HG03342 (cell line): Measurements from ENCODE around the gene NRXN3.

Experiments
- ATAC-seq: cut with Tn5 transposase; IDR thresholded peaks from one replicate; pipeline ENCODE4 v1.9.1; 2021; ENCODE audit warnings: mild to moderate bottlenecking, moderate library complexity; ENCODE audit not compliant: unreplicated experiment

The NRXN3 gene

DNA sequence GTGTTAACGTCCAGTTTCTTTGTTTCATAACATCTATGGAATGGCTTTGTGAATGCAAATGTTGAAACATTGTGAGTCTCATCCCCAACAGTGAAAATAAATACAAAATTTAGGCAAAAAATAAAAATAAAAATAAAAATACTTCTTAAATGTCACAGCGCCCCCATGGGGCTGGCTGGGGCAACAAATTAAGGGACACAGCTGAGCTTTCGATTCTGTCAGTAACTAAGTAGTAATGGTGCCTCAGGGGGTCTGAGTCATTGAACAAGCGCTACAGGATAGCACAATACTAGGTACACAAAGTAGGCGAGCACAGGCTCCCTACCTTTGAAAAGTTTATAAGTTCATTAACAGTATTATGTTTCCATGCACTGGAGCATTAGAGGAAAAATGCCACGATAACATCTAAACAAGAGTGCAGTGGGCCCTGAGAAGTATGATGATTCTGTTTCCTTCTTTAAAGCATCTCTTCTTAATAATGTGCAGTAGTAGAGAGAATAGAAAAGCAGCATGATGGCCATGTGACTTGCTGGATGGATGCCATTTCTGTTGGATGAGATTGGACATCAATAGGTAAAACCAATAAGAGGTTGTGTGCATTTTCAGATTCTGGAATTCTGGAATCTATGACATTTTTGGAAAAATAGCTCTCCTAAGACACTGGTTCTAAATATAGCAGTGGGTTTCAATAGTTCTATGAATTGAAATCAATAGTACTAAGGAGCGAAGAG, 1374.0 kb downstream of the NRXN3 start:
- ATAC-seq = no peak

- ATAC-seq = no peak
Measured at GRCh38 chr14:79544698-79545070, 1374.5 kb downstream of the NRXN3 start.

- no peak for ATAC-seq
Measured at GRCh38 chr14:79548836-79549235, 1378.7 kb downstream of the NRXN3 start.

DNA sequence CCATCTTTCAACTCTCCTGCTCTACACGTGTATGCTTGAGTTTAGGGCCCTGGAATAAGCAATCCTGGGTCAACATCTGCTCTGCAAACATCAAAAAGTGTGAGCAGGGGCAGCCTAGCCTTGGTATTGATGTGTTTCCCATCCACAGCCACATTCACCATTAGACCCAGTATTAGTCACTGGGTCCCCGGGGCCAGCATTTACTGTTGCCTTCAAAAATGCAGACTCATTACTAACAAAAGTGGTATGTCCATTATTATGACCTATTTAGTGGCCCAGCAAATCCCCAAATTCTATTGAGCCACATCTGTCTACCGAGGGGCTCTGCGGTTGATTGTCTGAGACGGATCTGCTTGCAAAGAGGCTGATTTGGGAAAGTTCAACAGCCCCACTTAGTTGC, 1379.3 kb downstream of the NRXN3 start:
- no peak for ATAC-seq

GRCh38 chr14:79551523-79551922, 1381.3 kb downstream of the NRXN3 start:
- ATAC-seq = no peak

DNA sequence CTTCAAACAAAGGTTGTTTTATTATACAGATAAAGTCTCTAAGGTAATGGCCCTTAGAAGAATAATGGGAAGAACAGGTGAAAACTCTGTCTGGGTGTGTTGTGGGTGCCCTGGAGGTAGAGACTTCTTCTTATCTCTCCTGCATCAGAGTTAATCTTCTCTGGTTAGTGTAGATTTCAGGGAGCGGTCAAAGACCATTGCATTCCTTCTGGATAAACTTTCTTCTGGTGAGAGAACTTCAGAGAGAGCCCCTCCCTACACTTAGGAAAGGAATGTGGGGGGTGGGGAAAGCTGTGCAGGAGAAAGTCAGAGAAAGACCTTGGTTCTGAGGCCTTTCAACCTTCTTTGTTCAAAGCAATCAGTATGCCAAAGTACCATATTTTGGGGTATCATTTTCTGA, 1382.6 kb downstream of the NRXN3 start:
- no peak for ATAC-seq

GRCh38 chr14:79554816-79555215, 1384.6 kb downstream of the NRXN3 start:
- no peak for ATAC-seq

GRCh38 chr14:79555429-79555828, 1385.3 kb downstream of the NRXN3 start:
- no peak for ATAC-seq

- ATAC-seq = no peak
Measured at GRCh38 chr14:79557309-79557708, 1387.1 kb downstream of the NRXN3 start.

DNA sequence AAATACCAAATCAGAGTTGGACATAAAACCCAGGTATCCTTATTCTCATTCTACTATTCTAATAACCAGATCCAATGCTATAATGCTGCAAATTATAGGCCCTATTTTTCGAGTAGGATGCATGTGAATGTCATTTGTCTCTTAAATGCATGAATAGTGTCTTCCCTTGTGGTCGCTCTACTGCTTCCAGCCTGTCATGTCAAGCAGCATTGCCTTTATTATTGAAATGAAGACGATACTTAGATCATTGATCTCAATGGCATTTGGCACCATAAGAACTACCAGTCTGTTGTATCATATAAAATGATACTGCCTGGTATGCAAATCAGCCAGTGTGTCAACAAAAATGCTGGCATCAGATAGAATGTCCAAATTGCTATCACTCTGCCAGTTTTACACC, 1392.0 kb downstream of the NRXN3 start:
- no peak for ATAC-seq

- no peak for ATAC-seq
Measured at GRCh38 chr14:79564371-79564770, 1394.2 kb downstream of the NRXN3 start.

DNA sequence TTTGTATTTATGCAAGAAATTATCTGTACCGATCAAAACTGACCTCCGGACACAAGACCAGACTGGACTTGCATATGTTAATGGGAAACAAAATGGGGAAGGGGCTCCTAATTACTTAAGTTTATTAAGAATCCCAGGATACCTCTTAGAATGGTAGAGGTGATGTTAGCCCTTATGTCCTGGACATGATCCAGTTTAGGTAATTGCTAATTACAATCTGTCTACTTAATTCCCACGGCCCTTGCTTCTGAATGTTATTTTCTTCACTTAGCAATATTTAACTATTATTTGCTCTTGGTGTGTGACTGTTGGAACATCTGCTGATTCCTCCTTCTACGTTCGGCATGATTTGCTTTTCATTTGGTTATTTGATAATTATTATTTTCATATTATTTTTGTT, 1397.1 kb downstream of the NRXN3 start:
- no peak for ATAC-seq

- ATAC-seq = no peak
Measured at GRCh38 chr14:79568594-79568993, 1398.4 kb downstream of the NRXN3 start.

DNA sequence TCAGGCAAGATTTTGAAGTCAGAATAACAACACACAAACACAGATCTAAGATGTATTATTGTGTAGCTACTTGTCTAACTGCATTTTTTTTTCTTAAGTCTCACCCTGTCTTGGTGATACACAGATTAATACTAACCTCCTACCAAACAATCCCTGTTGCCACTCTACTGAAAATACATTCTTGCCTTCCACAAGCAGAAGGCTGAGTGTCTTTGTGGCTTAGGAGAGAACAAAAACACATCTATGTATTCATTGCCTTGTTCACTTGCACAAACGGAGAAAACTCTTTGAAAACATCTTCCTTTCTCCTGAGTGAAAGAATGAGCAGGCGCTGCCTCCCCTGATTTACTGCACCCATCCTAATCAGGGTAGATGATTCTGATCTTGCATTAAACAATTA, 1398.9 kb downstream of the NRXN3 start:
- ATAC-seq = no peak

DNA sequence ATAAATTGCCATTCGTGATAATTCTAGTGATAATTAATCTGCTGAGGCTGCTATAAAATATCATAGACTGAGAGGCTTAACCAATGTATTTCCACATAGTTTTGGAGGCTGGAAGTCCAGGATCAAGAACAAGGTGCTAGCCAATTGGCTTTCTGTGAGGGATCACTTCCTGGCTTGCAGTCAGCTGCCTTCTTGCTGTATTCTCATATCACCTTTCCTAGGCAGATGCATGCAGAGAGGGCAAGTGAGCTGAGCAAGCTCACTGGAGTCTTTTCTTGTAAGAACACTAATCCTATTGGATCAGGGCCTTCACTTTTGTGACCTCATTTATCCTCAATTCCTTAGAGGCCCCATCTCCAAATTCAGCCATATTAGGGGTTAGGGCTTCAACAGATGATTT, 1400.5 kb downstream of the NRXN3 start:
- no peak for ATAC-seq

DNA sequence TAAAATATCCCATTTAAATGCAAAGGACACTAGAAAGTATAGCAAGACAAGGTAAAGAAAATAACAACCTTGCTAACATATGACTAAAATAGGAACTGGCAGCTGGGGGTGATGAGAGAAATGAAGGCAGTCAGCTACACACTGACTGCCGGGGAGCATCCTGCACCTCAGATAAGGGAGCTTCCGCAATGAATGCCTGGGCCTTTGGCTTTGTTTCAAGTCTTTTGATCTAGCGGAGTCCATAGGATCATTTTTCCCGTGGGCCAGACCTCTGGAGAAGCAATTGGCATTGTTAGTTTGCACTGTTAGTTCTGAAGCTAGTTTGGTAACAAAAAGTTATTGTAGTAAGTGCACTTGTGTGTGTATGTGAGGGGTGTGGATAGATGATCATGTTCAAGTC, 1401.2 kb downstream of the NRXN3 start:
- no peak for ATAC-seq

DNA sequence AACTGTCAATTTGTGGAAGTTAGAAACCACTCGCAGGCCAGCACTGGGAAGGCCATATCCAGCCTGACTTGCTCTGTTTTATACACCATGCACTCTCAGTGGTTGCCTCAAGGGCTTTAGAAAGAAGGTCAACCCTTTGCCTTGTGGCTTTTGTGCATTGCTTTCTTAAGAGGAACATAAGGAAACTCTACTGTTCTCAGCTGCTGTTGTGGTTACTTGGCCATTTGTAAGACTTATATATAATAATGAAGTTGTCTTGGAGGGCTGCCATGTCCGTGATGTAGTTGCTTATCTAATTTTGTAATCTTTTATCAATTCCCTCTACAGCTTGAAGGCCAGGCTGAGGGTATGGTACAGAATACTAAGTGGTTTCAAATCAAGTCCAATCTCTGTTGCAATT, 1403.3 kb downstream of the NRXN3 start:
- no peak for ATAC-seq

- no peak for ATAC-seq
Measured at GRCh38 chr14:79575032-79575431, 1404.9 kb downstream of the NRXN3 start.

DNA sequence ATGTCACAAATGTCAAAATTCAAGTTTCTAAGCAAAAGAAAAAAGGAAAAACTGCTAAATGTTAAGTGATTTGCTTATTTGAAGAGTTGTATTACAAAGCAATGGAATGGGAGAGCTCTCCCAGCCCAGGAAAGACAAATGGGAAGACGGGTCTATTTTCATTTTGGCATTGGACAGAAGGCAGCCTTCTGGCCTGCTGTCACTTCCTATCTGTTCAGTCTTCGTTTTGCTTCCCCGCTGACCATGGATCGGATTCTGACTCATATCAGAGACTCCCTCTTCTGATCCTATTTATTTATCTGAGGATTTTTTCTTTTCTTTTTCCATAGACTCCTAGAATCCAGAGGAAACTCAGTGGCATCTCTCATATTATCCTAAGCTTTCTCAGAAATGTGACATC, 1406.3 kb downstream of the NRXN3 start:
- ATAC-seq = no peak

DNA sequence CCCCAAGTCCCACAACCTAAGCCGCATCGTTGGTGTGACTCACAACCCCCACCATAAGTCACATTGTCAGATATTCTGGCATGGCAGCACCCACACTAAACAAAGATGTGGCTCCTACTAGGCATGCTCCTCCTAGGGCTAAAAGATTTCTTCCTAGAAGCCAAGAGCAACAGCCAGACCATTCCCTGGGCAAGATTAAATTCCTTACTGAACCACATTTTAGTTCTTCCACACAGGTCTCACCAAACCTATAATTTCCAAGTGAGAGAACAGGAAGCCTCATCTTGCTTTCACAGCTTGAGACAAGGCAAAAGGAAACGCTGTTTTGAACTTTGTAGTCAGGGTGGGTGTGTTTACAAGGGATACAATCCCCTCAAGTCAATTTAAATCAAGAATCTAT, 1408.3 kb downstream of the NRXN3 start:
- no peak for ATAC-seq

GRCh38 chr14:79580414-79580813, 1410.2 kb downstream of the NRXN3 start:
- ATAC-seq = no peak

DNA sequence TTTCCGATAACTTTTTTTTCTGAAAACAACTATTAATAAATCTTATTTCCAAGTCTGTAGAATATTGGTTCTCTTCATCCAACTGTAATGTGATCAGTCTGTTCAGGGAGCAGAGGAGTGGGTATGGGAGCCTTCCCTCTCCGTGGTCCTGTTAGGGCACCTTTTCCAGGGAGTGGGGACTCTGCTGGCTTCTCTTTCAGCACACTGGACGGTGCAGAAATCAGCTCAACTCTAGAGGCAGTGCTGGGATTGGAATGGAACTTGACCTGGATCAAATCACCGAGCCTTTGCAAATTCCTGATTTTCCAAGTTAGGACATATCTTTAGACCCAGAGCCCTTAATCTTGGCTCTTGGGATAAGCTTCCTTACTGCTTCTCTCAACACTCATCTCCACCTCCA, 1410.7 kb downstream of the NRXN3 start:
- ATAC-seq = no peak

DNA sequence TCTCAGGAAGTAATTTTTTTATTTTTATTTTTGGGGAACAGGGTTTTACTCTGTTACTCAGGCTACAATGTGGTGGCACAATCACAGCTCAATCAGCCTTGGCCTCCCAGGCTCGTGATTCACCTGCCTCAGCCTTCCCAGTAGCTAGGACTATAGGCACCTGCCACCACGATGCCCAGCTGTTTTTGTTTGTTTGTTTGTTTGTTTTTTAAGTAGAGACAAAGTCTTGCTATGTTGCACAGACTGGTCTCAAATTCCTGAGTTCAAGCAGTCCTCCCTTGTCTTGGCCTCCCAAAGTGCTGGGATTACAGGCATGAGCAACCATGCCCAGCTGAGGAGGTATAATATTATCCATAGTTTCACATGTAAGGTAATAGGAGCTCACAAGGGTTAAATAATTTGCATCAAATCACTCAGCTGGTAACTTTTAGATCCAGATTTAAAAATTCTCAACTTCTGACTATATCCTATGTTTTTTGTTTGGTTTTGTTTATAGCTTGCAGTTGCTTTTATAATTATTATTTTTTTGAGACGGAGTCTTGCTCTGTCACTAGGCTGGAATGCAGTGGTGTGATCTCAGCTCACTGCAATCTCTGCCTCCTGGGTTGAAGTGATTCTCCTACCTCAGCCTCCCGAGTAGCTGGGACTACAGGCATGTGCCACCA, 1411.9 kb downstream of the NRXN3 start:
- no peak for ATAC-seq
